HepG2 (cell line): ENCODE measurements around the gene ARHGEF40. TPM values are rescaled to one million over a fixed set of nuclear protein-coding genes. Genes with fewer than 3 reads are reported as not detected.
A peak's percentile ranks its signal among the peaks of the same experiment; 100 is the strongest.

Experiments used
- ARHGAP35 ChIP-seq: sonication (generic); formaldehyde crosslinking; IDR thresholded peaks from 2 replicates; pipeline ENCODE4 v1.9.0; 2022; ENCODE audit warnings: mild to moderate bottlenecking, inconsistent platforms, moderate library complexity, missing genetic modification reagents, borderline replicate concordance
- CEBPG ChIP-seq: IDR thresholded peaks from 2 replicates; pipeline ENCODE4 v1.6.1; 2016
- CHD4 ChIP-seq: fragments of 200-600 bp; sonication (generic); IDR thresholded peaks from 2 replicates; pipeline ENCODE4 v1.7.0; 2017; ENCODE audit warnings: mild to moderate bottlenecking, low read length, borderline replicate concordance
- DMAP1 ChIP-seq: IDR thresholded peaks from 2 replicates; pipeline ENCODE4 v1.6.1; 2016
- DNMT1 ChIP-seq: sonication (generic); formaldehyde crosslinking; IDR thresholded peaks from 2 replicates; pipeline ENCODE4 v1.5.1; 2020; ENCODE audit warnings: mild to moderate bottlenecking, missing genetic modification reagents
- DNMT3B ChIP-seq: conservative IDR thresholded peaks from 2 replicates; pipeline ENCODE4 v1.6.1; 2016; ENCODE audit warnings: missing biosample characterization, control low read depth
- DPF2 ChIP-seq: sonication (generic); formaldehyde crosslinking; IDR thresholded peaks from 2 replicates; pipeline ENCODE4 v1.4.0; 2020; ENCODE audit warnings: mild to moderate bottlenecking, low read depth, missing genetic modification reagents, borderline replicate concordance
- GATAD2A ChIP-seq: IDR thresholded peaks from 2 replicates; pipeline ENCODE4 v1.6.1; 2016
- HDAC1 ChIP-seq: sonication (generic); formaldehyde crosslinking; IDR thresholded peaks from 2 replicates; pipeline ENCODE4 v1.5.1; 2020; ENCODE audit warnings: mild to moderate bottlenecking, missing genetic modification reagents
- HNF4A ChIP-seq: sonication (generic); formaldehyde crosslinking; IDR thresholded peaks from 2 replicates; pipeline ENCODE4 v1.4.0; 2020; ENCODE audit warnings: missing genetic modification reagents
- PHF21A ChIP-seq: sonication (generic); formaldehyde crosslinking; IDR thresholded peaks from 2 replicates; pipeline ENCODE4 v1.5.0; 2020; ENCODE audit warnings: mild to moderate bottlenecking, missing genetic modification reagents
- SALL1 ChIP-seq: sonication (generic); formaldehyde crosslinking; IDR thresholded peaks from 2 replicates; pipeline ENCODE4 v1.8.0; 2022; ENCODE audit warnings: mild to moderate bottlenecking, missing genetic modification reagents
- SIX4 ChIP-seq: sonication (generic); formaldehyde crosslinking; IDR thresholded peaks from 2 replicates; pipeline ENCODE4 v1.4.0; 2020; ENCODE audit warnings: missing genetic modification reagents
- SNAPC2 ChIP-seq: sonication (generic); formaldehyde crosslinking; IDR thresholded peaks from 2 replicates; pipeline ENCODE4 v1.8.1; 2022; ENCODE audit warnings: mild to moderate bottlenecking, missing genetic modification reagents
- SOX13 ChIP-seq, 3 experiments: fragments of 450-650 bp in 1 of 3; sonication (generic) in 1 of 3; formaldehyde crosslinking in 1 of 3; IDR thresholded peaks in 2 of 3; conservative IDR thresholded peaks in 1 of 3; 2 replicates each; pipeline versions ENCODE4 v1.5.0 to v1.6.1; 2016 to 2020; ENCODE audit warnings: antibody characterized with exemption in 1 of 3, mild to moderate bottlenecking in 1 of 3, missing compliant biosample characterization in 1 of 3, missing genetic modification reagents in 1 of 3, moderate library complexity in 1 of 3
- TBX2 ChIP-seq: sonication (generic); formaldehyde crosslinking; IDR thresholded peaks from 2 replicates; pipeline ENCODE4 v1.5.0; 2020; ENCODE audit warnings: missing genetic modification reagents, mild to moderate bottlenecking, borderline replicate concordance
- TP53 ChIP-seq: sonication (generic); formaldehyde crosslinking; conservative IDR thresholded peaks from 2 replicates; pipeline ENCODE4 v1.4.0; 2020; ENCODE audit warnings: missing genetic modification reagents
- XBP1 ChIP-seq: sonication (generic); formaldehyde crosslinking; IDR thresholded peaks from 2 replicates; pipeline ENCODE4 v1.5.0; 2020; ENCODE audit warnings: missing genetic modification reagents
- ZBTB1 ChIP-seq: sonication (generic); formaldehyde crosslinking; IDR thresholded peaks from 2 replicates; pipeline ENCODE4 v1.4.0; 2020; ENCODE audit warnings: missing genetic modification reagents, borderline replicate concordance
- ZBTB38 ChIP-seq: sonication (generic); formaldehyde crosslinking; IDR thresholded peaks from 2 replicates; pipeline ENCODE4 v1.5.1; 2020; ENCODE audit warnings: mild to moderate bottlenecking, missing genetic modification reagents
- ZMYM2 ChIP-seq: sonication (generic); formaldehyde crosslinking; IDR thresholded peaks from 2 replicates; pipeline ENCODE4 v1.8.0; 2022; ENCODE audit warnings: mild to moderate bottlenecking, missing genetic modification reagents
- ZNF124 ChIP-seq: sonication (generic); formaldehyde crosslinking; IDR thresholded peaks from 2 replicates; pipeline ENCODE4 v1.4.0; 2020; ENCODE audit warnings: missing genetic modification reagents
- ZNF430 ChIP-seq: sonication (generic); formaldehyde crosslinking; IDR thresholded peaks from 2 replicates; pipeline ENCODE4 v1.9.0; 2021; ENCODE audit warnings: mild to moderate bottlenecking, missing genetic modification reagents
- ZNF724P ChIP-seq: sonication (generic); formaldehyde crosslinking; IDR thresholded peaks from 2 replicates; pipeline ENCODE4 v1.8.0; 2022; ENCODE audit warnings: missing genetic modification reagents, borderline replicate concordance
- polyA plus RNA-seq, 8 experiments: library from polyadenylated mRNA; depleted of rRNA in 3 of 8; stranded (reverse) in 7 of 8; unstranded in 1 of 8; fragments of >200 nt; fragmentation: Illumina TruSeq in 4 of 8; extraction: Trizol in 4 of 8; gene quantifications; 2 replicates each; pipeline versions ENCODE4 v1.2.1 to v1.2.3, GENCODE V29; 2011 to 2016; ENCODE audit warnings: low read depth in 4 of 8, missing spikeins in 1 of 8, mixed read lengths in 1 of 8; ENCODE audit not compliant: insufficient read depth in 1 of 8
- total RNA-seq, 5 experiments: library from RNA; depleted of rRNA; stranded (reverse); fragments of >200 nt; fragmentation: Illumina TruSeq; extraction: Trizol; gene quantifications; 2 replicates each; pipeline ENCODE4 v1.2.3, GENCODE V29; 2016; ENCODE audit warnings: low read depth in 1 of 5
- TF ChIP-seq, protein P1 (sequence below): sonication (generic); formaldehyde crosslinking; IDR thresholded peaks from 2 replicates; pipeline ENCODE4 v1.4.0; 2020; ENCODE audit warnings: missing genetic modification reagents
- TF ChIP-seq, protein P2 (sequence below): sonication (generic); formaldehyde crosslinking; conservative IDR thresholded peaks from 2 replicates; pipeline ENCODE4 v1.4.0; 2020; ENCODE audit warnings: missing genetic modification reagents
- TF ChIP-seq, protein P3 (sequence below): sonication (generic); formaldehyde crosslinking; IDR thresholded peaks from 2 replicates; pipeline ENCODE4 v1.5.0; 2020; ENCODE audit warnings: missing genetic modification reagents

ARHGEF40 gene
- total and polyA plus RNA-seq, 2 of the 13 experiments (the other 11 are each of a cell fraction or from before 2014, with no cell fraction given) = 28.1 to 78.1 TPM

DNA sequence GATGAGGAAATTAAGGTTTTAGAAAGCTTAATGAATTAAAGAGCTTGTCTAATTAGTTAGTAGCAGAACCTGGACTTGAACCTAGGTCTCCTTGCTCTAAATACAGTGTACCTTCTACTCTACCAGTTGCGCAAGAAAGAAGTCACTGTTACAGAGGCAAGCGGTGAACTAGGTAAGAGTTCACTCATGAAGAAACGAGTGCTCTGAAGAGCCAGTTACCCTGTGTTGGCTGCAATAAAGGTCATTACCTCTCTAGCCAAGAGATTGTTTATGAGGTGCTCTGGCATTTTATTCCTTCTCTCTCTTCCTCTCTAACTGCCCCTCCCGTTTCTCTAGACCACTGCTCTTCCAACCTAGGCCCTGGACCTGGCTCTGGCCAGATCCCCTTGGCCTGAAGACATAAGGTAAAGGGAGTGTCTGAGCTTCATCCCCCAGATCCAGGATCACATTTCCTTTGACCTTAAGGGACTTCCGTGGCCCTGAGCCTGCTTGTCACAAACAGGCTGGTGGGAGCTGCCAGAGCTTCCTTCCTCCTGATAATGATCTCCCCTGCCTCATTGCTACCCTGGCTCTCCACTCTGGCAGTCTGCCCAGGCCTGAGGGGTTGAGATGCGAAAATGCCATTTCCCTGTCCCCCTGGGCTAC lies 26.0 kb upstream of the ARHGEF40 start (continued):
- TF ChIP-seq, protein P1, sequence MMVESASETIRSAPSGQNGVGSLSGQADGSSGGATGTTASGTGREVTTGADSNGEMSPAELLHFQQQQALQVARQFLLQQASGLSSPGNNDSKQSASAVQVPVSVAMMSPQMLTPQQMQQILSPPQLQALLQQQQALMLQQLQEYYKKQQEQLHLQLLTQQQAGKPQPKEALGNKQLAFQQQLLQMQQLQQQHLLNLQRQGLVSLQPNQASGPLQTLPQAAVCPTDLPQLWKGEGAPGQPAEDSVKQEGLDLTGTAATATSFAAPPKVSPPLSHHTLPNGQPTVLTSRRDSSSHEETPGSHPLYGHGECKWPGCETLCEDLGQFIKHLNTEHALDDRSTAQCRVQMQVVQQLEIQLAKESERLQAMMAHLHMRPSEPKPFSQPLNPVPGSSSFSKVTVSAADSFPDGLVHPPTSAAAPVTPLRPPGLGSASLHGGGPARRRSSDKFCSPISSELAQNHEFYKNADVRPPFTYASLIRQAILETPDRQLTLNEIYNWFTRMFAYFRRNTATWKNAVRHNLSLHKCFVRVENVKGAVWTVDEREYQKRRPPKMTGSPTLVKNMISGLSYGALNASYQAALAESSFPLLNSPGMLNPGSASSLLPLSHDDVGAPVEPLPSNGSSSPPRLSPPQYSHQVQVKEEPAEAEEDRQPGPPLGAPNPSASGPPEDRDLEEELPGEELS = peak; percentile 40; the same call in 1 of the 2 replicates
- TF ChIP-seq SOX13 (IDR thresholded peaks at IDR 0.05) = no peak; the same call in 1 of the 2 replicates
- TF ChIP-seq SOX13 (CRISPR knock-in tag; conservative IDR thresholded peaks at IDR 0.05 in 1 of 2, IDR thresholded peaks at IDR 0.05 in 1 of 2) = peak in 1 of 2 experiments; percentile 47; a peak in 1 of 4 replicates
- peak; percentile 67 for TF ChIP-seq SALL1
- 0 out of 2 replicates have a peak, but pooled peaks have one; percentile 19 for TF ChIP-seq DPF2 (CRISPR knock-in tag)
- 0 out of 2 replicates have a peak, but pooled peaks have one; percentile 40 for TF ChIP-seq DMAP1
- TF ChIP-seq CEBPG (CRISPR knock-in tag) = peak; percentile 99
- 0 out of 2 replicates have a peak, but pooled peaks have one; percentile 34 for TF ChIP-seq TBX2
- no peak for TF ChIP-seq ARHGAP35 (CRISPR knock-in tag)
- TF ChIP-seq DNMT1 (CRISPR knock-in tag) = no peak
- TF ChIP-seq CHD4 = peak; percentile 97; the same call in 1 of the 2 replicates
- no peak for TF ChIP-seq ZBTB1 (CRISPR knock-in tag)
- TF ChIP-seq DNMT3B (CRISPR knock-in tag) = no peak
- TF ChIP-seq ZNF724P (CRISPR knock-in tag) = no peak
- TF ChIP-seq ZMYM2 (CRISPR knock-in tag) = peak; percentile 93
- 0 out of 2 replicates have a peak, but pooled peaks have one; percentile 55 for TF ChIP-seq ZNF124 (CRISPR knock-in tag)
- peak; percentile 74 for TF ChIP-seq GATAD2A (CRISPR knock-in tag)
- peak; percentile 59; the same call in 1 of the 2 replicates for TF ChIP-seq HDAC1 (CRISPR knock-in tag)
- peak; percentile 43; the same call in 1 of the 2 replicates for TF ChIP-seq PHF21A (CRISPR knock-in tag)
- 0 out of 2 replicates have a peak, but pooled peaks have one; percentile 32 for TF ChIP-seq SIX4
- no peak for TF ChIP-seq XBP1 (CRISPR knock-in tag)
- TF ChIP-seq, protein P2, sequence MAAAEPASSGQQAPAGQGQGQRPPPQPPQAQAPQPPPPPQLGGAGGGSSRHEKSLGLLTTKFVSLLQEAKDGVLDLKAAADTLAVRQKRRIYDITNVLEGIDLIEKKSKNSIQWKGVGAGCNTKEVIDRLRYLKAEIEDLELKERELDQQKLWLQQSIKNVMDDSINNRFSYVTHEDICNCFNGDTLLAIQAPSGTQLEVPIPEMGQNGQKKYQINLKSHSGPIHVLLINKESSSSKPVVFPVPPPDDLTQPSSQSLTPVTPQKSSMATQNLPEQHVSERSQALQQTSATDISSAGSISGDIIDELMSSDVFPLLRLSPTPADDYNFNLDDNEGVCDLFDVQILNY (CRISPR knock-in tag) = no peak
- TF ChIP-seq, protein P3, sequence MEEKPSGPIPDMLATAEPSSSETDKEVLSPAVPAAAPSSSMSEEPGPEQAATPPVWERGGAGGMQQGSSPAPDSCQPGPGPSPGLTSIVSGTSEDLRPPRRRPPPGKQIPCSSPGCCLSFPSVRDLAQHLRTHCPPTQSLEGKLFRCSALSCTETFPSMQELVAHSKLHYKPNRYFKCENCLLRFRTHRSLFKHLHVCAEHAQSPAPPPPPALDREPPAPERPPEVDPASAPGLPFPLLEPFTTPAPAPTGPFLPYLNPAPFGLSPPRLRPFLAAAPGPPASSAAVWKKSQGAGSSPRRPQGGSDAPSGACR = 0 out of 2 replicates have a peak, but pooled peaks have one; percentile 29
- peak; percentile 62; the same call in 1 of the 2 replicates for TF ChIP-seq ZNF430 (CRISPR knock-in tag)
- 0 out of 2 replicates have a peak, but pooled peaks have one; percentile 11 for TF ChIP-seq TP53 (CRISPR knock-in tag)
- peak; percentile 68 for TF ChIP-seq HNF4A
- 0 out of 2 replicates have a peak, but pooled peaks have one; percentile 59 for TF ChIP-seq SNAPC2 (CRISPR knock-in tag)
- TF ChIP-seq ZBTB38 = peak; percentile 67; the same call in 1 of the 2 replicates
